GM18507 (cell line): ENCODE data around the gene SASH1.
A peak's percentile ranks its signal among the peaks of the same experiment; 100 is the strongest.

ENCODE experiments used
- DNase-seq: peaks from one replicate; pipeline ENCODE4 v3.0.0; 2011; ENCODE audit warnings: low read depth; ENCODE audit not compliant: insufficient read length; ENCODE audit errors: extremely low spot score
- FAIRE-seq: peaks from 2 replicates; lab custom pipeline; 2011; peaks lifted over from hg19 to GRCh38; lab: Jason Lieb, UNC

SASH1 gene

GRCh38 chr6:148467926-148468325, 125.3 kb downstream of the SASH1 start:
- no peak for FAIRE-seq

GRCh38 chr6:148470156-148470555, 127.5 kb downstream of the SASH1 start:
- DNase-seq (no peak), FAIRE-seq (no peak)

More at GRCh38 chr6:148467926-148468325, 125.3 kb downstream of the SASH1 start:
- DNase-seq: no peak

- FAIRE-seq: no peak
- no peak for DNase-seq
These were observed 128.2 kb downstream of the SASH1 start for GRCh38 chr6:148470606-148471465.

GRCh38 chr6:148471624-148472159, 129.1 kb downstream of the SASH1 start:
- FAIRE-seq: no peak
- DNase-seq: no peak

GRCh38 chr6:148472171-148473105, 129.8 kb downstream of the SASH1 start:
- DNase-seq (no peak), FAIRE-seq (no peak)

- FAIRE-seq (no peak), DNase-seq (no peak)
These were observed 136.9 kb downstream of the SASH1 start for GRCh38 chr6:148479497-148479896.

- DNase-seq (no peak), FAIRE-seq (no peak)
These were observed 144.8 kb downstream of the SASH1 start for GRCh38 chr6:148487461-148487860.

GRCh38 chr6:148491638-148492251, 149.1 kb downstream of the SASH1 start:
- DNase-seq (no peak), FAIRE-seq (no peak)

GRCh38 chr6:148492654-148493290, 150.1 kb downstream of the SASH1 start:
- DNase-seq (no peak), FAIRE-seq (no peak)

GRCh38 chr6:148493424-148493823, 150.8 kb downstream of the SASH1 start:
- FAIRE-seq: no peak
- DNase-seq: no peak

- no peak for DNase-seq
- no peak for FAIRE-seq
These were observed 151.6 kb downstream of the SASH1 start for GRCh38 chr6:148494226-148494625.

GRCh38 chr6:148495029-148495428, 152.4 kb downstream of the SASH1 start:
- peak; percentile 31 for FAIRE-seq
- DNase-seq: no peak

GRCh38 chr6:148497257-148497656, 154.6 kb downstream of the SASH1 start:
- FAIRE-seq: no peak
- DNase-seq: no peak

GRCh38 chr6:148497717-148498116, 155.1 kb downstream of the SASH1 start:
- FAIRE-seq: no peak
- no peak for DNase-seq

GRCh38 chr6:148500402-148500801, 157.8 kb downstream of the SASH1 start:
- DNase-seq (no peak), FAIRE-seq (no peak)

GRCh38 chr6:148501178-148501590, 158.5 kb downstream of the SASH1 start:
- DNase-seq: no peak
- no peak for FAIRE-seq

- DNase-seq: no peak
- FAIRE-seq: no peak
These were observed 159.6 kb downstream of the SASH1 start for GRCh38 chr6:148502083-148502772.

- DNase-seq: no peak
- no peak for FAIRE-seq
These were observed 160.1 kb downstream of the SASH1 start for GRCh38 chr6:148502773-148503135.

GRCh38 chr6:148503703-148504102, 161.1 kb downstream of the SASH1 start:
- FAIRE-seq: no peak

More at GRCh38 chr6:148503703-148504102, 161.1 kb downstream of the SASH1 start:
- DNase-seq: no peak
